ENCODE measurements around the gene SERP2.
"Not testable (repeated sequence)": the region's sequence is repeated elsewhere in the genome, so short reads cannot be mapped to it uniquely, and the experiment has no call there.

Gene SERP2

DNA sequence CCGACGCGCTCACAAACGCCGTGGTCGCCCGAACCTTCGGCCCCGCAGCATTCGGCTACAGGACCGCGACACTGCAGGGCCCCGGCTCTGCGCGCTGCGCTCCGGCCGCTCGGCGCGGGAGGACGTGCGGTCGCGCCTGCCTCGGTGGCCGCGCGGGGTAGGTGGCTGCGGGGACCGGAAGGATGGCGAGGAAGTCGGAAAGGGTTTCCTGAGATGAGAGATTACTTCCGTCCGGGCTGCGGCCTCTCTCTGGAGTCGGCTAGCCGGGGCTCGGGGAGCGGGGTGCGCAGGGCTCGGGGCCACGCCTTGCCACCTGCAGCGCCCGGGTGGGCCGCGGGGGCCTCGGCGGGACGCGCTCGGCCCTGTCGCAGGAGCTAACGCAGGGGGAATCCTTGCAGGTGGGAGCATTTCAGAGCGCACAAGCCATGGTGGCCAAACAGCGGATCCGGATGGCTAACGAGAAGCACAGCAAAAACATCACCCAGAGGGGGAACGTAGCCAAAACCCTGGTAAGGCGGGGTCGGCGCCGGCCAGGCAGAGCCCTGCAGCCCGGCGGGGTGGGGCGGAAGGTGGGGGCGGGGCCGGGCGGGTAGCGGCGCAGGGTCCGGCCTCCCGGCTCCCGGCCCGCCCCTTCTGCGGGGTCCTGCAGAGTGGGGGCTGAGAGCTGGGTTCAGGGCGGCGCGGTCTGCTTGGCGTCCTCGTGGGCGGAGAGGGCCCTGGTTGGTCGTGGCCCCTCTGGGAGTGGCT lies at the start of gene SERP2:
TSS of gene SERP2 (plus strand) at position 224 of the 747 bp plus-strand sequence. CDS start at position 426, 202 bp downstream.
- no peak for DNase-seq (ENCODE audit: low read depth)
- no peak within 1 kb of the TSS for H3K4me3 ChIP-seq (ENCODE audit: low read depth, low read length)

GRCh38 chr13:44326961-44327360 lies 46.7 kb upstream of the SERP2 start:
- H3K4me3 ChIP-seq (ENCODE audit: low read depth, low read length) = no peak overlapping the region
- no peak for TF ChIP-seq CTCF (IDR thresholded peaks at IDR 0.05; ENCODE audit: insufficient read depth, low read depth, low read length, missing control alignments)
- no peak for DNase-seq (ENCODE audit: low read depth)

More for the DNA sequence above, at the start of gene SERP2:
- no peak for TF ChIP-seq CTCF (IDR thresholded peaks at IDR 0.05; ENCODE audit: insufficient read depth, low read depth, low read length, missing control alignments)

DNA sequence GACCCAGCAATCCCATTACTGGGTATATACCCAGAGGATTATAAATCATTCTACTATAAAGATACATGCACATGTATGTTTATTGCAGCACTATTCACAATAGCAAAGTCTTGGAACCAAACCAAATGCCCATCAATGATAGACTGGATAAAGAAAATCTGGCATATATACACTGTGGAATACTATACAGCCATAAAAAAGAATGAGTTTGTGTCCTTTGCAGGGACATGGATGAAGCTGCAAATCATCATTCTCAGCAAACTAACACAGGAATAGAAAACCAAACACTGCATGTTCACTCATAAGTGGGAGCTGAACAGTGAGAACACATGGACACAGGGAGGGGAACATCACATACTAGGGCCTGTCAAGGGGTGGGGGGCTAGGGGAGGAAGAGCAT lies 44.6 kb upstream of the SERP2 start:
- not testable (repeated sequence) for DNase-seq (ENCODE audit: low read depth); H3K4me3 ChIP-seq (ENCODE audit: low read depth, low read length)

- no peak overlapping the region for H3K4me3 ChIP-seq (ENCODE audit: low read depth, low read length)
- no peak for DNase-seq (ENCODE audit: low read depth)
- TF ChIP-seq CTCF (IDR thresholded peaks at IDR 0.05; ENCODE audit: insufficient read depth, low read depth, low read length, missing control alignments) = no peak
These were observed 43.6 kb upstream of the SERP2 start for GRCh38 chr13:44329909-44330545.

DNA sequence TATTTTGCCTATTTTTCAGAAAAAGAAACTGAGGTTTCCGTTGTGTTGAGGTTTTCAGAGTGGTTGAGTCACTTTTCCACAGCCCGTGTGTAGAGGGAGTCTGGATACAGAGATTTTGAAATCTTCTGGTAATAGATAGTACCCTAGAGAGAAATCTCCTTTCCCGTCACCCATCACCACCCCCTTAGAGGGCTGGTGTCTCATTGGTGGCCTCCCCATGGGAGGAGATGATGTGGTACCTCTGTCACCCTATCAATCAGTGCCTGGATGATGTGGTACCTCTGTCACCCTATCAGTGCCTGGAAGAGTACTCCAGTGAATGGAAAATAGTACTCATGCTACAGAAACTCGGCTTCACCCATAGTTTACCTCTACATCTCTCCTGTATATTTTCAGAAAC lies 42.2 kb upstream of the SERP2 start:
- no peak overlapping the region for H3K4me3 ChIP-seq (ENCODE audit: low read depth, low read length)
- no peak for TF ChIP-seq CTCF (IDR thresholded peaks at IDR 0.05; ENCODE audit: insufficient read depth, low read depth, low read length, missing control alignments)
- DNase-seq (ENCODE audit: low read depth) = no peak

DNA sequence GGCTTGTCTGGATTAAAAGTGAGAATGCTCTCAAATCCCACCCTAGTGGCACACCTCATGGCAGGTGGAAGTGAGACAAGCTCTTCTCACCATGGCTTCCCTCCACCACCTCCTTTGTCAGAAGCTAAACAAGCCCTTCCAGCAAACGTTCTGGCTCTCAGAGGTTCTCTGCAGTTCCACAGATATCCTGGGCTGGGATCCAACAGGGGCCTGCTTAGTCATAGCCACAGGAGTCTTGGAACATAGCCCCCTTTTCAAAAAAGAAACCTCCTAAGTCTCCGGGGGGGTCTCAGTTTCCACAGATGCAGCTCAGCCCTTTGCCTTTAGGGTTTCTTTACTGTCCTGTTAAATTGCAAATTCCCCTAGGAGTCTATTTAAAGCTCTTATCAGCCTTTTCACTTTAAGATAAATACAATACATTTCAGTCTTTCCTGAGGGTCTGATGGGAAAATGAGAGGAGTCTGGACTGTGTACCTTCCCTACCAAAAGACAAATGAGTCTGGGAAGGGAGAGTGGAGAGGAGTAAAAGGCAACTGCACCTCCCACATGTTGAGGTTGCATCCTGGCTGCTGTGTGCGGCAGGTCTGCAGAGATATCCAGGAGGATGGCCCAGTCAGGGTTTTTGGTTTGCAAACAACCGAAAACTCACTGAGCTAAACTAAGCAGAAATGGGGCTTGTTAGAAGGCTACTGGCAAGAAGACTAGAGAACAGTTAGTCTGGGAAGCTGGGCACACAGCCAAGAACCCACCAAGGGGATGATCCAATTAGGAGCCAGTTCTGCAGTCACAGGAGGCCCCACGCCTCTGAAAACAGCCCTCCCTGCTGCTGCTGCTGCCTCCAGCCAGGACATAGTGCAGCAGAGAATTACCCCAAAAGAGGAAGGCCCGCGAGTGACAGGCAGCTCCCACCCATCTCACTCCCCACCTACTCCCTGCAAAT lies 41.4 kb upstream of the SERP2 start:
- no peak for DNase-seq (ENCODE audit: low read depth)
- TF ChIP-seq CTCF (IDR thresholded peaks at IDR 0.05; ENCODE audit: insufficient read depth, low read depth, low read length, missing control alignments) = no peak
- no peak overlapping the region for H3K4me3 ChIP-seq (ENCODE audit: low read depth, low read length)
